GM19324 (cell line): ENCODE measurements around the gene OR2A5.
"Not testable (repeated sequence)": the region's sequence is repeated elsewhere in the genome, so short reads cannot be mapped to it uniquely, and the experiment has no call there.

Source experiments
- ATAC-seq: cut with Tn5 transposase; IDR thresholded peaks from one replicate; pipeline ENCODE4 v1.9.1; 2021; ENCODE audit warnings: mild to moderate bottlenecking, moderate library complexity; ENCODE audit not compliant: unreplicated experiment, low FRiP score

The OR2A5 gene

DNA sequence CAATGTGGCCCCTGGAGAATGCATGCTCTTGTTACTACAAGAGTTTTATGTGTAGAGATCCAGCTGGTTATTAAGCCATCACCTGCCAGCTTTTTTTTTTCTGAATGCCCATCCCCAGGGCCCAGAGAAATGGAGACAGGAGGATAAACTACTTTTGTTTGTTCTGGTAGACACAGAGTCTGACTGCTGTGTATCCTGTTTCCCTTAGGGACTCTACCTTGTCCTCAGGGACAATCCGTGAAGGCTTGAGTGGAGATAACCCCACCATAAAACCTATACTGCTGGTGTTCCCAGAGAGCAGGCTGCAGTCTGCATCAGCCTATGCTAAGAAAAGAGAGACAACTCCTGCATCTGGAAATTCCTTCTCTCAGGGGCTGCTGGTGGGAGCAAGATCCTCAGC, at the start of gene OR2A5:
Gene OR2A5 (plus strand): TSS at position 301 of the 400 bp plus-strand sequence. CDS start 1,454 bp downstream, outside the sequence.
- ATAC-seq = no peak

GRCh38 chr7:144000020-144000419, 48.7 kb upstream of the OR2A5 start, which contains the start of gene OR6B1:
TSS of gene OR6B1 (plus strand) at chr7:144000320. CDS start at chr7:144003997, 3,677 bp downstream.
- ATAC-seq = no peak

GRCh38 chr7:144001543-144001942, 47.2 kb upstream of the OR2A5 start:
- ATAC-seq = no peak

- ATAC-seq = no peak
These were observed 44.0 kb upstream of the OR2A5 start for GRCh38 chr7:144004703-144005102.

- ATAC-seq = no peak
These were observed 42.6 kb upstream of the OR2A5 start for GRCh38 chr7:144006029-144006691.

DNA sequence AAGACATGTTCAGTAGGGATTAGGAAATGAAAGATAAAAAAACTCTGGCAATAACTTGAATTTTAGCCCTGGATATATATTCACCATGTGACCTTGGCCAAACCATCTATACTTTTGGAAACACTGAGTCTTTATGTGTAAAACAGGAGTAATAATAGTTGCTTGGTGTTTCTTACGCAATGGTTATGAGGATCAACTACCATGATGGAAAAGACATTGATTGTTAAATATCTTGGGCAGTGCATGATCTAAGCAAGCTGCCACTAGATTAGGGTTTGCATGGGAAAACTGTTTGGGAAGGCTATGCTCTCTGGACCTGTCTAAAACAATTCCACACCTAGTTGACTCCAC, 42.1 kb upstream of the OR2A5 start:
- no peak for ATAC-seq

DNA sequence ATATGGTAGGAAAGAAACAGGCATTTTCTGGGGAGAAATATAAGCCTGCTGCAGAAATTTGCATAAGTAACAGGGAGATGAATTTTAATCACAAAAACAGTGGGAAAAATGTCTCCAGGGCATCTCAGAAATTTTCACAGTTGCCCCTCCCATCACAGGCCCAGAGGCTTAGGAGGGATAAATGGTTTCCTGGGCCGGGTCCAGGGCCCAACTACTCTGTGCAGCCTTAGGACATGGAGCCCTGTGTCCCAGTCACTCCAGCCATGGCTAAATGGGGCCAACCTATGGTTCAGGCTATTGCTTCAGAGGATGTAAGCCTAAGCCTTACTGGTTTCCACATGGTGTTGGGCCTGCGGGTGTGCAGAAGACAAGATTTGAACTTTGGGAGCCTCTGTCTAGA, 39.4 kb upstream of the OR2A5 start:
- no peak for ATAC-seq

GRCh38 chr7:144010061-144010460, 38.7 kb upstream of the OR2A5 start:
- not testable (repeated sequence) for ATAC-seq

DNA sequence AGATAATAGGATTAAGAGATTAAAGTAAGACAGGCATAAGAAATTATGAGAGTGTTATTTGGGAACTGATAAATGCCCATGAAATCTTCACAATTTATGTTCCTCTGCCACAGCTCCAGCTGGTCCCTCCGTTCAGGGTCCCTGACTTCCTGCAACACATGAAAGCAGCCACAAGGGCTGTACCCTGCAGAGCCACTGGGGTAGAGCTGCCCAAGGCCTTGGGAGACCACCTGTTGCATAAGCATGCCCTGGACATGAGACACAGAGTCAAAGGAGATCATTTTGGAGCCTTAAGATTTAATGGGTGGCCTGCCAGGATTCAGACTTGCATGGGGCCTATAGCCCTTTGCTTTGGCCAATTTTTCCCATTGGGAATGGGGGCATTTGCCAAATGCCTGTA, 37.9 kb upstream of the OR2A5 start:
- ATAC-seq = not testable (repeated sequence)

- ATAC-seq = no peak
These were observed 37.1 kb upstream of the OR2A5 start for GRCh38 chr7:144011458-144012230.

DNA sequence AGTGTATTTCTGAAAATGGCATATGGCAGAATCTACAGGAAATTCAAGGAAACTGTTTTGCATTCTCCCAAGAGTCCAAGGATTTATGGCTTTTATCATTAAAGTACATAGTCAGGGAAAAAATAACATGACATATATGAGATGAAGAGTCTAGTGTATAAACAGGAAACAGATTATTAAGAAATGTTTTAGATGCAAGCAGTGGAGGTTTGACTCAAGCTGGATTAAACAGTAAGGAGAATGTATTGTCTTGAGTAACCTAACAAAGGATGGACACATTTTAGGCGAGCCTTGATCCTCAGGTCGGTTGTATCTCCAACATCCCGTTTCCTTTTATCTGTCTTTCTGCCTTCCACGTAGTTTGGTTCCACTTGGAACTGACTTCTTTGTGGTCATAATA, 30.7 kb upstream of the OR2A5 start:
- ATAC-seq = no peak

GRCh38 chr7:144019457-144019856, 29.3 kb upstream of the OR2A5 start:
- ATAC-seq = no peak

DNA sequence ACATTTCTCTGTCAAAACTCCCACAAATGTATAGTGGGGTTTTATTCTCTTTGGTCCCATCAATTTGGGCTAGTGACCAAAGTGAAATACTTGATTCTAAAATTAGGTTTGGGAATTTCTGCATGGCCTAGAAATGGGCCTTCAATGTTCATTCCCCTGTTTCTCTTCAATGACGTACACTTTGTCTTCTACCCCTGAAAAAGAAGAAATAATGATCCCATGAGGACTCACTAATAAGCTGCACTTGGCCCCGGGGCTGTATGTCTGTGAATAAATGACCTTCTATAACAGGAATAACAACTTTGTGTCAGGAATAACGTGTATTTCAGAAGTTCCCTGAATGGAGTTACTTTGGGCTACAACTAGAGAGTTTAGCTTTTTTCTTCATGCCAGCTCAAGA, 28.4 kb upstream of the OR2A5 start:
- no peak for ATAC-seq

DNA sequence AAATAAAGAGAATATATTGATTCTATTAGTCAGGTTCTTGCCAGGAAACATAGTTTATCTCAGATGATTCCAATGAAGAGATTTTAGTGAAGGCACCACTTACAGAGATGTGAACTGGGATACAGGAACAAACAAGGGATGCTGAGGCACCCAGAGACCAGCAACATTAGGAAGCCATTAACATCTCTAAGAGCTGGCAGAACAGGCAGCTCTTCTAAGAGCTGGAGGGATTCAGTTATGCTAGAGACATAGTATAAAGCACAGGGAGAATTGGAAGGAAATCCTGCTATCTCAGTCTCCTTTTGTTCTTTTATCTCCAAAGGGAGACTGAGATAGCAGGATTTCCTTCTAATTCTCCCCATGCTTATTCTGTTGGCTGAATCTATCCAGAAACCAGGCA, 26.6 kb upstream of the OR2A5 start:
- ATAC-seq = no peak

- no peak for ATAC-seq
These were observed 25.4 kb upstream of the OR2A5 start for GRCh38 chr7:144023171-144023827.

DNA sequence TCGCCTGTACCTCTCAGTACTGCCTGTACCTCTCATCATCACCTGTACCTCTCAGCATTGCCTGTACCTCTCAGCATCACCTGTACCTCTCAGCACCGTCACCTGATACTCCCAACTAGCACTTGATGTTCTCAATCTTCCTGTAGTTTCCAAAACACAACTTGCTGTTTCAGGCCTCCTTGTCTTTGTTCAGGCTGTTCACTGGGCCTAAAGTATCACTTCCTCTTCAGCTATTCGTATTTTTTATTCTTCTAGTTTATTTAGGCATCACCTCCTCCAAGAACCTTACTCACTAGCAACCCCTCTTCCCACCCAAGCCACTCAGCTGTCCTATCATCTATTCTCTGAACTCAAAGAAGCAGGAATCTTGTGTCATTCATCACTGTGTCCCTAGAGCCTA, 24.5 kb upstream of the OR2A5 start:
- no peak for ATAC-seq

DNA sequence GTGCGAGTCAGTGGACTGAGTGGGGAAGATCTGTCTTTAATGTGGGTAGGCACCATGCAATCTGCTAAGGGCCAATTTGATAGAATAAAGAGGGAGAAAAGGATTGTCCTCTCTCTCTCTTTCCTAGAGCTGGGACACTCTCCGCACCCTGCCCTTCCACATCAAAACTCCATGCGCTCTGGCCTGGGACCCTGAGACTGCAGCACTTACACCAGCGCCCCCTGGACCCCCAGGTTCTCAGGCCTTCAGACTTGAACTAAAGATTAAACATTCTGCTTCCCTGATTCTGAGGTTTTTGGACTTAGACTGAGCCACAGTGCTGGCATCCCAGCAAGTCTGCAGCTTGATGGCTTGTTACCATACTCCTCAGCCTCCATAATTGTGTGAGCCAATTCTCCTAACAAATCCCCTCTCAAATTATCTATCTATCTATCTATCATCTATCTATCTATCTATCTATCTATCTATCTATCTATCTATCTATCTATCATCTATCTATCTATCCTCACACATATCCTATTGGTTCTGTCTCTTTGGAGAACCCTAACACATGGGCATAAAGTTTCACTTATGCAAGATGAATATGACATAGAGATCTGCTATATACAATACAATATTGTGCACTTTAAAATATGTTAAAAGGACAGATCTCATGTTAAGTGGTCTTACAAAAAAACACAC, 22.4 kb upstream of the OR2A5 start:
- ATAC-seq = no peak

DNA sequence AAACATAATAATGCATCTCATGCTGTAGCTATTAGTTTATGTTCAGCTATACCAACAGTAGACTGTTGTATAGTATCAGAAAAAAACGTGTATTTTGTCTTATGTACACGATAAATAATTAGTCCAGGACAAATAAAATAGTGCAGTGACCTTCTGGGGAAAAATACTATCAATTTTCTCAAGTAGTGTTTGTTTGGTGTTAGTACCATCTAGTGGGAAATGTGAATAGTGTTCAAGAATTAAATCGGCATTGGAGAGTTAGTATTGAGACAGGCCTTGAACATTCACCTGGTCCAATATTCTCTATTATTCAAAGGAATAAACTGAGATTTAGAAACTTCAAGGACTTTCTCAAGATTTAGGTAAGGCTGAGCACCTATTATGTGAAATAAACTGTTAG, 21.7 kb upstream of the OR2A5 start:
- ATAC-seq = no peak

- no peak for ATAC-seq
These were observed 20.8 kb upstream of the OR2A5 start for GRCh38 chr7:144027974-144028373.

DNA sequence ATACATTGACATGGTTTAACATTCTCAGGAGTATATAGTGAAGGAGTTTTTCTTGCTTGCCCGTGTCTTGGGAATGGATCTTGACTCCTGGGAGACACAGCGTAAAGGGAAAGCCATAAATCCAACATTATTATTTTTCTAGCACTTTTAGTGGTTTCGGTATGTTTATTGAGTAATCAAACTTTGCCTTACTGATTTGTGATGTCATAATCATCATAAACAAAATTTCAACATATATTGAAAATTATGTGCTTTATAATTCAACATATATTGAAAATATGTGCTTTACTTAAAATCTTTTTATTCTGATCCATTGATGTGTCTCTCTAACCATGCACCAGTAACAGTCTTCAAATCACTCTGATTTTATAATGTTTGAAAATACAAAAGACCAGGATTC, 20.2 kb upstream of the OR2A5 start:
- ATAC-seq = no peak

DNA sequence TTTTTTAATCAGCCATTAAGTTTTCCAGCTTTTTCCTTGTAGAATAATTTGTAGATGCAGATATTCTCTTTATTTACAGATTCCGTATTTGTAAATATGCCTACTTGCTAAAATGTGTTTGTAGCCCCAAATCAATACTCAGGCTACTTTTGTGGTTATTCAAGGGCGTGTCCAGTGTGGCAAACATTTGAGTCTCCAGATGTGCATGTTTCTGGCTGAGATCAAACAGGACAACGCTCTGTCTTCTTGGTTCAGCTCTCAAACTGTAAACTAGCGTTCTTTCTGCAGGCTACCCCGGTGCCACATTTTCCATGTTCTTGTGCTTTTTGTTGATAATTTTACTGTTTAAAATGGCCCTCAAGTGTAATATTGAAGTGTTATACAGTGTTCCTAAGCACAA, 16.2 kb upstream of the OR2A5 start:
- ATAC-seq = no peak
